GM19099 (cell line): ENCODE measurements around the gene RXRA.

Source experiments
- POLR2A ChIP-seq: IDR thresholded peaks from 3 replicates; pipeline ENCODE4 v1.6.1; 2011; ENCODE audit warnings: low read depth; ENCODE audit not compliant: insufficient read length; ENCODE audit errors: extremely low read depth

The RXRA gene

DNA sequence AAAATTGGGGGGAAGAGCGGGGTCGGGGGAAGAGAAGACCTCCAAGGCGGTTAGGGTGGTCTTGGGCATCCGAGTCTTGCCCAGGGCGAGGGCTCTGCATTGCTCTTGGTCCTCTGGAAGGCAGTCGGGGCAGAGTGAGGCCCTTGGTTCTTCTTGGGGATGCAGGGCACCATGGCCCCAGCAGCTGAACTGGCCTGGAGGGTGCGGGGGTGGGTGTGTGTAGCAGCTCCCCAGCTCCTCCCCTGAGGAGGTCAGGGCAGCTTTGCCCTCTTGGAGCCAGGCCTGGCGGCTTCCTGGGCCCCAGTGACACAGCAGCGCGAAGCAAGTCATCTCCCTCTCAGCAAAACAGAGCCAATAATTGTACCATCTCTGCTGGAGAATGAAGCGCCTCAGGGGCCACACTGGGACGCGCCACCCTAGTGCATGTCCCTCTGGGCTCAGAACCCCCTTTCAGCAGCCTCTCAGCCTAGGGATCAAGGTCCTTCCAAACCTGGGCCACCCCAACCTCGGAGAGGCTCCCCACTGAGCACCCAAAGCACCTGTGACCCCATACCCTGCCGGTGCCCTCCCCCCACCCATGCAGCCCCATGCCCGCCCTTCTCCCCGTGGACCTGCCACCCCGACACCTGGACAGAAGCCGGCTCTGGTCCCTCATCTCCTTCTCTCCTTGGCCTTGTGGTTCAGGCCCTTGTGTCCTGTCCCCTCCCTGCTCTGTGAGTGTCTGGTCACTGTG, 10.4 kb upstream of the RXRA start:
- TF ChIP-seq POLR2A = no peak

DNA sequence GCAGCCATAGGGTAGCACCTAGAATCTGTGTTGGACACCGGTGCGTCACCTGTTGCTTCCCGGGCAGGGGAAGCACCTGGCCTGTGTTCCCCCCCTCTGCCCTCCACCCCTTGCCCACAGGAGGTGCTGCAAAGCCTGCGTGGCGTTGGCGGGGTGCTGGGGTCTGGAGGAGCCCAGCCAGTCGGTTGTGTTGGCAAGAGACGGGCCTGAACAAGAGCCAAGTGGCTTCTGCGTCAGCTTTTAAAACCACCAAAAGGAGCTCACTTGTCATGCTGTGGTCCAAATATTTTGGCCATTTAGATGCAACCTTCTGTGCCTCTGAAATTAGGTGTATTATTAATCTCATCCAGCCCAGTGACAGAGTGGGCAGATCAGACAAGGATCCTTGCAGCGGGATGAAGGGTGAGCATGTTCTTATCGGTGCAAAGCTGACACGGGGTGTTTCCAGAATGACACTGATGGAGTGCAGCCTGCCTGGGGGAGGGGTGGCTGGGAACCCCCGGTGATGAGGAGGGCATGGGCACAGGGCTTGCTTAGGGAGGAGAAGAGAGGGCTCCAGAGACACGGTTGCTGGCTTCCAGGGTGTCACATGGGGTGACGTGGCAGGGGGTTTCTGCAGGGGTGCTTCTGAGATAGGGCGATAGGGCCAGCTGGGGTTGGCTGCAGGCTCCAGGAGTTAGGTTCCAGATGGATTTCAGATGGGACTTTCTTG, 9.7 kb upstream of the RXRA start:
- TF ChIP-seq POLR2A = no peak

DNA sequence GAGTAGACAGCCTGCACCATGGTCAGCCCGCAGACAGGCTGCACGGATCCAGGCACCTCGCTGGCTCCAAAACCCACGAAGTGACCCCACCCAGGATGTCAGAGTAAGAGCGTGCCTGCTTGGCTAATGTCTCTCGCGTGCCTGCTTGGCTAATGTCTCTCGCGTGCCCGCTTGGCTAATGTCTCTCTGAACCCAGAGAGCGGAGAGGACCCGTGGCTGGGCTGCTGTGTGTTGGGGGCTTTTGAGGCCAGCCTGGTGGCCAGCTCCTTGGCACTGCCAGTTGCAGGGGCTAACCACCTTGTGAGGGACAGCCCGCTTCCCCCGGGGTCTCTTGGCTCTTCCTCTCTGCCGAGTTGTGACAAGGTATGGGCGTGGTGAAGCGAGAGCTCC, 8.9 kb upstream of the RXRA start:
- no peak for TF ChIP-seq POLR2A

DNA sequence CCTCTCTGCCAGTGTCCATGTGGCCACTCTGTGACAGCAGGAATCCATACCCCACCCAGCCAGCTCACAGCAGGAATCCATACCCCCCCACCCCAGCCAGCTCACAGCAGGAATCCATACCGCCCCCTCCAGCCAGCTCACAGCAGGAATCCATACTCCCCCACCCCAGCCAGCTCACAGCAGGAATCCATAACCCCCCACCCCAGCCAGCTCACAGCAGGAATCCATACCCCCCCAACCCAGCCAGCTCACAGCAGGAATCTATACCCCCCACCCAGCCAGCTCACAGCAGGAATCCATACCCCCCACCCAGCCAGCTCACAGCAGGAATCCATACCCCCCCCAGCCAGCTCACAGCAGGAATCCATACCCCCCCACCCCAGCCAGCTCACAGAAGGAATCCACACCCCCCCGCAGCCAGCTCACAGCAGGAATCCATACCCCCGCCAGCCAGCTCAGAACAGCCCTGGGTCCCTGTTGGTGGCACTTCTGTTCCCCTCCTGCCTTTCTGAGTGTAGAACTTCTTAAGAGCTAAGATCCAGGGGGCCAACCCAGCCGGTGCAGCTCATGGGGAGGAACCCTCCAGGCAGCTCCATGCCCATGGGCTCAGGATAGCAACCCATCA, 8.4 kb upstream of the RXRA start:
- TF ChIP-seq POLR2A = no peak

DNA sequence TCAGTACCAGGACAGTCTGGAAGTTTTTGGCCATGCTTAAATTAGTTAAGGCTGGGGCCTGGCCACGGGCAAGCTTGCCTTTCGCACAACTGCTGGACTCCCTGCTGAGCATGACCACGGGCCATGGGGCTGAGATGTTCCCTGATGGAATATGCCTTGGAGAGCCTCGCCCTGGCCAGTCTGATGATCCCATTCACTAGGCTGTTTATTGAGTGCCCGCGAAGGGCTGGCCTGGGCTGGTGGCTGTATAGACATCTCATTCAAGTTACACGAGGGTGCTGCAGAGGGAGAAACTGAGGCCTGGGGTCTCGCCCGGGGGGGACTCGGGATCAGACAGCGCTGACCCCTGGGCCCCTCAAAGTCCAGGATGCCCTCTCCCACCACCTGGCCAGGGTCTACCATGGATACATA, 7.8 kb upstream of the RXRA start:
- no peak for TF ChIP-seq POLR2A

DNA sequence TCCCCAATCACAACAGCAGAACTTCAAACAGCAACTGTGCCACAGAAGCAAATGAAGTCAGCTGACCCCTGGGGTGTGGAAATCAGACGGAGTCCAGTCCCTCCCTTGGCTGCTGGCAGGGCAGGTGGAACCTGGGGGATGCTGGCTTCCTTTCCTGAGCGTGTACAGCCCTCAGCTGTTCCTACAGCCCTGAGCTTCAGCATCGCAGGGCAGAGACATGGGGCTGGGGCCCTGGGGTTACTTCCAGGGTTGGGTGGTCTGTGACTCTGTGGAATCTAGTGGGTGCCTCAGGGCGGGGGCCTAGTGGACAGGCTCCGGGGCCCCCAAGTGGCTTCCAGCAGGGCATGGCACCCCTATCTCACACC, 7.3 kb upstream of the RXRA start:
- TF ChIP-seq POLR2A = no peak

DNA sequence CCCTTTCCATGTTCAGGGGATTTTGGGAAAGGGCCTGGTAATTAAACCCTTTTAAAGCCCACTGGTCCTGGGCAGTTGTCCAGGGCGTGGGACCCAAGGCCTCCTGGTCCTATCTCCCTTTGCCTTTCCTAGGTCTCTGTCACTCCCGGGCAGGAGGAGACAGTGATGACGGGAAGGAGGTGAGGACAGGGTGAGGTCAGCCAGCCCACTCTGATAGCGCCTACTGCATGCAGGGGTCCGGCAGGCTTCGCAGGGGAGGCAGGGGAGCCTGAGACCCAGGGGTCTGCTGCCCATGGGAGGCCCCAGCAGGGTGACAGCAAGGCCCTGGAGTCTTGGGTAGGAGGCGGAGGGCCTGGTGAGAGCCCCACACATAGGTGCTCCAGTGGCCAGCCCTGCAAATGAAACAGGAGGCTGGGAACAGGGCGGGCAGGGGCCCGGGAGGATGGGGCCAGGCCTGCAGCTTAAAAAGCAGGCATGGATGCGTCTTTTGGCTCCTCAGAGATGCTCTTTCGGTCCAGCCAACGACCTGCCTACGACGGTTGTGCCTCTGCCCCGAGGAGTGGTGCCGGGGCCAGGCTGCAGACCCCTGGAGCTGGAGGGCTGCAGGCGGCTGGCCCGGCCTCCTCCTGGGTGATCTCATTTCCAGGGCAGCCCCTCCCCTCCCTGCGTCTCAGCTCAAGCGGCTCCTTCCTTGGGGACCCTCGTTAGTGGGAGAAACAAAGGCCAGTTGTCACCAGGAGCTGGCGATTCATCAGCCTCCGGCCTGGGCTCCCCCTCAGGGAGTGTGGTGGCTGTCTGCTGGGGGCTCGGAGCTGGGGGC, 6.7 kb upstream of the RXRA start:
- no peak for TF ChIP-seq POLR2A

DNA sequence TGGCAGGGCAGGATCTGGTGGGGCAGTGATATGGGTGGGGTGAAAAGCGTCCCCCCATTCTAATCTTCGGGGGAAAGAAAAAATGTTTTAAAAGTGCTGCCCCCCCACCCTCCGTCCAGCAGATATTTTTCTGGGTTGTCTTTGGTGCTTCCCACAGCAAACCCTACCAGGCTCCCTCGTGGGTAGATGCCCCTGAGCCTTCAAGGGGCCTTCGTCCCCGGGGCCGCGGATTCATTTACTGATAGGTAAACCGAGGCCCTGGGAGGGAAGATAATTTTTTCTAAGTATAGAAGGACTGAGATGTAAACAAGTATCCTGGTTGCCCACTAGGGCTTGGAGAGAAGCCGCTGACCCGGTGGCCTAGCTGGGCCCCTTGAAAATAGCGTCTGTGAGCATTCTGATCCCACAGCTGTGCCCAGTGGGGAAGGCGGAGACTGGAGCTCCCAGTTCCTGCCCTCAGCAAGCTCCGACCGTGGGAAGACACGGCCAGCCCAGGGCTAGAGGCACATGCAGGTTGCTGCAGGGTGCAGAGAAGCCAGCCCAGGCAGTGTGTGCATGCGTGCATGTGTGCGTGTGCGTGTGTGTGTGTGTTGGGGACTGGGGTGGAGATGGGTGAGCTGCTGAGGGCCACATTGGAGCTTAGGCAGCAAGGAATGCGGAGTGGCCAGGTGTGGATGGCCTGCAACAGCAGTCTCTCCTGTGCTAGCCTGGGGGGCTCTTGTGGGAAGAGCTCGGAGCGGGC, 6.0 kb upstream of the RXRA start:
- no peak for TF ChIP-seq POLR2A

DNA sequence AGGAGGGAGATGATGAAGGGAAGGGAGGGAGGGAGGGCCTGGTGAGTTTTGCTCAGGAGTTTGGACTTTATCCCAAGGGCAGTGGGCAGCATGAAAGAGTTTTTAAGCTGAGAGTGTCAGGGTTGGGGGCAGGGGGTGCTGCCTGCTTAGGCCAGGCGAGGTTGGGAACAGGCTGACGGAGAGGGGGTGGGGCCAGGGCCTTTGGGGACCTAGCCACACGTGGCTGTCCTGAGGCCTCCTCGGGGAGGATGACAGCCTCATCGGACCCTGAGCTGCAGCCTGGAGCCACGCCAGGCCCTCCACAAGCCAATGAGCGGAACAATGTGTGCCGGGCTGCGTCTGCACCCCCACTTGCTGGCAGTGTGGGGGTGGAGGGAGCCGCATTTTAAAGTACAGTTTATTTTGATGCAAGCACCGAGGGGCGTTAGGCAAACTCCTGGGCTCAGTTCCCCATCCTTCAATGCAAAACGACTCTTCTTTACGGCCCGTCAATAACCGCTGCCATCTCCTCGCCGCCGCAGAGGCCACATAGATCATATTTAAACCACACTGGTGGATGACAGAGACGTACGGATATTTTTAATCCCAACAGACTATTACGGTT, 5.3 kb upstream of the RXRA start:
- TF ChIP-seq POLR2A = no peak

DNA sequence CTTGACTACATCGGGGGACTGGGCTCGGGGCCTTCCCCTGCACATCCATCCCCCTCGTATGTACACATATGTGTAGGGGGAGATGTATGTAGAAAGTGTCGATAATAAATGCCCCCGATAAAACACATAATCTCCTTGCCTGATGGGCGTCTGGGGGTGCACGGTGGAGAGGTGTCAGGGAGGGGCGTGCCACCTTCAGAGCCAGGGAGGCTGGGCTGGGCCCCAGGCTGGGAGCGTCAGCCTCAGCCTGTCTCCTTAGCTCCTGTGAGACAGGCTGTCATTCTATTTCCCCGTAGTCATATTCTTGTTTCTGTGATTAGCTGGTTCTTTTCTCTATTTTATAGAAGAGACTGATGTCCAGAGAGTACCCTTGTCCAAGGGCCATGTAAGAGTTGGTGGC, 4.7 kb upstream of the RXRA start:
- no peak for TF ChIP-seq POLR2A

DNA sequence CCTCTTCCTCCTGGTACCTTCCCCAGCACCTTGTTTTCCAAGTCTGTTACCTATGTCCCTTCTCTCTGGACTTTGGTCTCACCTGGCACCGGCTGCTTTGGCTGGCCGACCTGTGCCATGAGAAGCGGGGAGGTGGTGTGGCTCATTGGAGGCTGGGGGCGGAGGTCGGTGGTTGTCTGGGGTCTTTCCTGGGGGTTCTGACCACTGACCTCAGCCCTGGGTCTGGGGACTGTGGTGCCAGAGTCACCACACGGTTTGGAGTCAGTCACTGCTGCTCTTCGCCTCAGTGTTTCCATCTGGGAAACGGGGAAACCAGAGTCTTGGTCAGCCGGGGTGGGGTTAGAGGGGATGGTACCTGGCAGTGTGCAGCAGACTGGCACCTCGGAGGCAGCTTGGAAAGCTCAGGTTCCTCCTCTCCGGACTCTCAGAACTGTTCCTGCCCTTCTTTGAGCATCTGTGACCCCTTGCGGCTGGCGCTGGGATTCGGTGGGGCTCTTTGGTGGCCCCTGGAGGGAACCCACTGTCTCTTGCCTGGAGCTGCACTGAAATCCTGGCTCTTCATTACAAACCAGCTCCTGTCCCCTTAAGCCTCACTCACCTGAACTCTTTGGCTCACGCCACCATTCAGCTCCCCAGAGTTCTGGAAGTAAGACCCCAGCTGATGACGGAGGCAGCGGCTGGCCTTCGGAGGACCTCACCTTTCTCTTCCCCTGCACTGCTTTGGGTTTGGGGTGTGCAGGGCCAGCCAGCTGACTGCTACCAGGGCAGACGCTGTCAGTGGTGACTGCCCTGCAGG, 4.1 kb upstream of the RXRA start:
- no peak for TF ChIP-seq POLR2A

DNA sequence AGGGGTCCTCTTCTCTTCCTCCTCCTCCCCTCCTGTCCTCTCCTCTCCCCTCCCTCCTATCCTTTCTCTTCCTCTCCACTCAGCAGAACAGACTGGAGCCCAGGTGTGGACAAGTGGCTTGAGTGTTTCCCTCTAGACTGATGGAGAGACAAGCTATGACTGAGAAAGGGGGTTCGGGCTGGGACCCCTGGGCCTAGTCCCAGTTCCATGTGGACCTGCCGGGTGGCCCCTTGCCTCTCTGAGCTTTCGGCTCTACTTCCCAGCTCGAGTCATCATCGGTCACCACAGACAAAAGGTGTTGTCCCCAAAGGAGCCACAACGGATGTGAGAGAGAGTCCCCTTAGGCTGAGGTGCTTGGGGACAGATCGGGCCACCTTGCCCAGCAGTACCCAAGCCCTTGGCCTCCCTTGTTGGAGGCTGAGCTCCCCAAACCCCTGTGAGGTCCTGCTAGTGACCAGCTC, 3.4 kb upstream of the RXRA start:
- TF ChIP-seq POLR2A = no peak

DNA sequence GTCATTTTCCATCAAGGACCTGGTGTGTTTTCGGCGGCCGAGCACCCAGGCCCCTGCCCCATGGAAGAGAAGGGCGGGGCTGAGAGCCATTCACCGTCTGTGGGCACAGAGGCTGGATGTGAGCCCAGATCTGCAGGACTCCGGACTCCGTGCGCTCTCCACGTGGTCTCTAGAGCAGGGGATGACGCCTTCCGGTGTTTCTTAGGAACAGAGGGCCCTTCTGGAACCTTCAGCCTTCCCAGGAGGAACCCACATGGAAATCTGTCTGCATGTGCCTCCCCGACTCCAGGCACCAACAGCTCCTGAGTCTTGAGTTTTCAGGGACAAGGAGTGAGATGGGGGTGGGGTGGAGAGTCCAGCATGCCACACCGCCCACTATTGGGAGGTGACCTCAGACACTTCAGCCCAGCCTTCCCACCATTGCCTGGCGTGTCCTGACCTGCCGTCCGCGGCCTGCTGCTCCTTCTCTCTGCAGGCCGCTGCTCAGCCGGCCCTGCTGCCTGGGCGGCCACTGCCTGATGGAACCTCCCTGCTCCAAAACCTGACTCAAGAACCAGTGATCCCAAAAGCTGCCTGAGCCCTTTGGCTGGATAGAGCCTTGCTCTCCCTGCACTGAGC, 2.4 kb upstream of the RXRA start:
- no peak for TF ChIP-seq POLR2A
